Medulla oblongata (tissue), 1 donor: ENCODE data around the gene RANBP10.
"Not testable (repeated sequence)": the region's sequence is repeated elsewhere in the genome, so short reads cannot be mapped to it uniquely, and the experiment has no call there.

Experiments
- DNase-seq: peaks from one replicate; pipeline ENCODE4 v3.0.0-alpha.2; 2015; ENCODE audit errors: extremely low spot score

RANBP10 gene

GRCh38 chr16:67714522-67714921 is 91.8 kb downstream of the RANBP10 start:
- no peak for DNase-seq

DNA sequence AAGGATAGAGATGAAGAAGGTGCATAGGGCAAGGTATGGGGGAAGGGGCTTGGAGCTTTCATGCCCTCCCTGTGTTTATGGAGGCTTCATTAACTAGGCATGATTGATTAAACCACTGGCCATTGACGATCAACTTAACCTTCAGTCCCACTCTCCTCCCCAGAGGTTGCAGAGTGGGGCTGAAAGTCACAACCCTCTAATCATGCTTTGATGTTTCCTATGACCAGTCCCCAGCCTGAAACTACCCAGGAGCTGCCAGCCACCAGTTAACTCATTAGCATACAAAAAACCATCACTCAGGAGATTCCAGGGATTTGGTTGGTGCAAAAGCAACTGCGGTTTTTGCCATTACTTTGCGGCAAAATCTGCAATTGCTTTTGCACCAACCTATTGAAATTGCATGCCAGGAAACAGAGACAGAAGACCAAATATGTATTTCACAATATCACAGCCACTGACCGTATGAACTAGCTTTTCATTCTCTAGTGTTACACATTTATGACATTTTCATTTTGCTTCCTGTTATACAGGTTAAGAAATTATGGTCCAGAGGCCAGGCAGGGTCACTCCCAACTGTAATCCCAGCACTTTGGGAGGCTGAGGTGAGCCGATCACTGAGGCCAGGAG is 92.6 kb downstream of the RANBP10 start:
- DNase-seq = no peak

DNA sequence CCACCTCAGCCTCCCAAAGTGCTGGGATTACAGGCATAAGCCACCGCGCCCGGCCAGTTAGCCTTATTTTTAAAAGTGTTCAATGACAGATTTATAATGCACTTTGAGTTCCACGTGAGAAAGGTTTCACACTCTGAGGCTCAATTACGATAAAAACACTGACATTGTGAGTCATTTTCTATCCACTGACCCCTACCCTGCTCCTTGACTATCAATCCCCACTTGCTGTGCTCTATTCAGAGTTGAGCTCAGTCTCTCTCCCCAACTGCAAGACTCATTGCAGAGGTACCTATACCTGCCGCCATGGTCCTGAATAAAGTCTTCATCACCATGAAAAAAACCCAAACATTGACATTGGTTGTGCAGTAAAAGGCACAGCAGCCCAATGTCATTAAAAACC is 95.8 kb downstream of the RANBP10 start:
- no peak for DNase-seq

DNA sequence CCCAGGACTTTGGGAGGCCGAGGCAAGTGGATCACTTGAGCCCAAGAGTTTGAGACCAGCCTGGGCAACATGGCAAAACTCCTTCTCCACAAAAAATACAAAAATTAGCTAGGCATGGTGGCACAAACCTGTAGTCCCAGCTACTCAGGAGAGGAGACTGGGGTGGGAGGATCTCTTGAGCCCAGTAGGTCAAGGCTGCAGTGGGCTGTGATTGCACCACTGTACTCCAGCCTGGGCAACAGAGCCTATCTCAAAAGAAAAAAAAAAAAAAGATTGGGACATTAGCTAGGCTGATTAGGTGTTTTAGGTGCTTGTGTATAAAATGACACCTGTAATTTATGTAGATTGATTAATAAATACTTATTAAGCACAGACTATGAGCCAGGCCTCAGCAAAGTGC is 97.3 kb downstream of the RANBP10 start:
- no peak for DNase-seq

DNA sequence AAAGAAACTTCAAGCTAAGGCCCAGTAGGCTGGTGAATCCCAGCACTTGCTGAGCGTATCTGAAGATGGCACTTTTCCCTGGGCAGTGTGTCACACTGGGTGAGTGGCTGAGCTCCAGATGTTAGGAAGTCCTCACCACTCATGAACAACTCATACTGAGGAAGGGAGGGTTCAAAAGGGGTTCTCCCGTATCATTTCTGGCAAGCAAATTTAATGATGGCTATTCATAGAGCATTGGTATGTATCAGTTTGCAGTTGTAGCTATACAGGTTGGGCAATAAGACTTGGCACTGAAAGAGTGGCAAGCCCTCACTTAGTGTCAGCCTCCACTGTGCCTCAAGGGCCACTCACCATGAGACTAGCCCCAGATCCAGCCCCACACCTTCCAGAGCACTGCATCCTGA is 98.0 kb downstream of the RANBP10 start:
- no peak for DNase-seq

GRCh38 chr16:67707790-67708189 is 98.6 kb downstream of the RANBP10 start:
- DNase-seq = no peak

DNA sequence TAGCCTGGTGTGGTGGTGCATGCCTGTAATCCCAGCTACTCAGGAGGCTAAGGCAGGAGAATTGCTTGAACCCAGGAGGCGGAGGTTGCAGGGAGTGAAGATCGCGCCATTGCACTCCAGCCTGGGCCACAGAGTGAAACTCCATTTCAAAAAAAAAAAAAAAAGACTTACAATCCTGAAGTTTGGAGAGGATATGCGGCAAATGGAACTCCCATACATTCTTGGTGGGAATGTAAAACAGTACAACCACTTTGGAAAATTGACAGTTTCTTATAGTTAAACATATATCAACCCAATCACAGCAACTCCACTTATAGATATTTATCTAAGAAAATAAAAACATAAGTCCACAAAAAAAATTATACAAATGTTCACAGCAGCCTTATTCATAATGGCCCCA is 99.2 kb downstream of the RANBP10 start:
- no peak for DNase-seq

- no peak for DNase-seq
These were observed 102.2 kb downstream of the RANBP10 start for GRCh38 chr16:67704110-67704509.

GRCh38 chr16:67703626-67704025 is 102.7 kb downstream of the RANBP10 start:
- DNase-seq = no peak

DNA sequence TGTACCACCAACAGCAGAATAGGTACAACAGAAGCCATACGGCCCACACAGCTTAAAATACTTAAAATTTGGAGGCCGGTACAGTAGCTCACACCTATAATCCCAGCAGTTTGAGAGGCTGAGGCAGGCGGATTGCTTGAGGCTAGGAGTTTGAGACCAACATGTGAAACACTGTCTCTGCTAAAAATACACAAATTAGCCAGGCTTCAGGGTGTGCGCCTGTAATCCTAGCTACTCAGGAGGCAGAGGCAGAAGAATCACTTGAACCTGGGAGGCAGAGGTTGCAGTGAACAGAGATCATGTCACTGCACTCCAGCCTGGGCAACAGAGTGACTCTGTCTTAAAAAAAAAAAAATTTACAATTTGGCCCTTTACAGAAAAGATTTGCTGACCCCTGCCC is 104.2 kb downstream of the RANBP10 start:
- DNase-seq = no peak

GRCh38 chr16:67701420-67701819 is 104.9 kb downstream of the RANBP10 start:
- no peak for DNase-seq

GRCh38 chr16:67699265-67699664 is 107.1 kb downstream of the RANBP10 start:
- no peak for DNase-seq

DNA sequence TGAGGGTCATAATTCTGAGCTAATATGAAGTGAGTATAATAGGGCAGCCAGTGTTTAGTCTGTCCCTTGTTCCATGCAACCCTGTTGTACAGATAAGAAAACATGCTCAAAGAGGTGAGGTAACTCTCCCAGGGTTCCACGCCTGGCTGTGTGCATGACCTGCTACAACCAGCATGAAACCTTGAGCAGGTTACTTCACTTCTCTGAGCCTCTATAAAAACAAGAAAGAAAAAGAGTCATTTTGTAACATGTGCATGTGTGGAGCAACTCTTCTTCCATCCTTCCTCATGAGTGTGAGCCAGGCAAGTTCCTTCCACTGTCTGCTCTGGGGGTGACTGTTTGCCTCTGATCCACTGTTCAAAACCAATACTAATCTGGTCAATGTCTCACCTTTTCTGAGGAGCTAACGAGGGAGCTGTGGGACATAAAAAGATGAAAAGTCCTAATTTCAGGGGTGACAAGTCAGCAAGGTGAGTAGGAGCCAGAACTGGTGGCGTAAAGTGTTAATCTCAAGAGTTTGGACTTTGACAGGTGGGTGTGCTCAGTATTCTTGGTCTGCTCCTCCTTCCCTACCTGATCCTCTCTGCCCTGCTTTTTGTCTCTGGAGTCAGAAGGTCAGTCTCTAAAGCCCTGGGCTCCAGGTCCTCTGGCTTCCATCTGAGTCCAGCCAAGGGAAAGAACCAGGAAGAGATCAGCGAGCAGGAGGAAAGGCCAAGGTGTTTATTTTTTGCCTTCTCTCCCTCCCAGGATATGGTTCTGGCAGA is 108.8 kb downstream of the RANBP10 start:
- DNase-seq = no peak

- no peak for DNase-seq
These were observed 111.7 kb downstream of the RANBP10 start for GRCh38 chr16:67694611-67695010.

DNA sequence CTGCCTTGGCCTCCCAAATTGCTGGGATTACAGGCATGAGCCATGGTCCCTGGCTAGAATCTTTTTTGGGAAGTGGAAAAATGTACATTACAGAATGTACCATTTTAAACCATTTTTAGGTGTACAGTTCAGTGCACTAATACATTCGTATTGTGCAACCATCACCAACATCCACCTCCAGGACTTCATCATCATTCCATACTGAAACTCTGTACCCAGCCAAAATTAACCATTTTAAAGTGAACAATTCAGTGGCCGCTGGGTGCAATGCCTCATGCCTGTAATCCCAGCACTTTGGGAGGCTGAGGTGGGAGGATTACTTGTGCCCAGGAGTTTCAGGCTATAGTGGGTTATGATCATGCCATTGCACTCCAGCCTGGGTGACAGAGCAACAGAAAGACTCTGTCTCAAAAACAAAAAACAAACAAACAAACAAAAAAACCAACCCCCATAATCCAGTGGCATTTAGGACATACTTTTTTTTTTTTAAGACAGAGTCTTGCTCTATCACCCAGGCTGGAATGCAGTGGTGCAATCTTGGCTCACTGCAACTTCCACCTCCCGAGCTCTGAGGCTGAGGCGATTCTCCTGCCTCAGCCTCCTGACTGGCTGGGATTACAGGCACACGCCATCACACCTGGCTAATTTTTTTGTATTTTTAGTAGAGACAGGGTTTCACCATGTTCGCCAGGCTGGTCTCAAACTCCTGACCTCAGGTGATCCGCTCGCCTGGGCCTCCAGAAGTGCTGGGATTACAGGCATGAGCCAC is 112.7 kb downstream of the RANBP10 start:
- DNase-seq = not testable (repeated sequence)

DNA sequence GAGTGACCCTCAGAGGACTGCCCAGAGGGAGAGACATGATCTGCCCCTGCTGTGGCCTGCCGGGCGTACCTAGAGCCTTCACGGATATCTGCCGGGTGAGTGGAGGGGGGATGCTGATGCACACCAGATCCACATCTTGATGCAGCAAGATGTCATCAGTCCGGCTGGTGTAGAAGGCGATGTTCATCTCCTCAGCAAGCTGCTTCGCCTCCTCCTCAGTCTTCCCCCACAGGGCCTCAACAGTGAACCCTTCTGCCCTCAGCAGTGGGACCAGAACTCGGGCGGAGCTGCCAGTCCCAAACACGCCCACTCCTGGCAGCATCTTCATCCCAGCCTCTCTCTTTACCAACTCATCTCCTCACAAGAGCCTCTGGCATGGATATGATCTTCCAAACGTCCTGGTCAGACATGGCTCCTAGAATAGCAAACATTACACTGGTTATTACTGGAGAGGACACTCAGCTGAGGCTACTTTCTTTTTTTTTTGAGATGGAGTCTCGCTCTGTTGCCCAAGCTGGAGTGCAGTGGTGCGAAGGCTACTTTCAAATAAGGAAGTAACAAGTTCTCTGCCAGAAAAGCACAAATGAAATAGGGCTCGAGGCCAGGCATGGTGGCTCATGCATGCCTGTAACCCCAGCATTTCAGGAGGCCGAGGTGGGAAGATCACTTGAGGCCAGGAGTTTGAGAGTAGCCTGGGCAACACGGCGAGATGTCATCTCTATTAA is 120.8 kb downstream of the RANBP10 start:
- no peak for DNase-seq

DNA sequence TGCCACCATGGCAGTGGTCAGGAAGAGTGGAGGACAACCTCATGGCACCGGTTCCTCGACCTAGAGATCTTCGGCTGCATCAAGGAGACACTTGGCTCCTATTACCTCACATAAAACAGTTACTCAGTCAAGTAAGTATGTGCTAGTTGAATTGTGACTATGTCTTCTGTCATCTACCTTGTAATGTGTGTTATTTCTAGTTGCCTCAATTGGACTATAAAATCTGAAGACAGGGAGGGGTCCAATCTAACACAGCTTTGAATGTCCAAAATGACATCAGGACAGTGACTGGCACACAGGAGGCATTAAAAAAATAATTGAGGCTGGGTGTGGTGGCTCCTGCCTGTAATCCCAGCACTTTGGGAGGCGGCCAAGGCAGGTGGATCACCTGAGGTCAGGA is 122.6 kb downstream of the RANBP10 start:
- no peak for DNase-seq

- no peak for DNase-seq
These were observed 126.1 kb downstream of the RANBP10 start for GRCh38 chr16:67679935-67680897.

GRCh38 chr16:67678354-67679023 is 127.9 kb downstream of the RANBP10 start:
- no peak for DNase-seq

- no peak for DNase-seq
These were observed 128.6 kb downstream of the RANBP10 start for GRCh38 chr16:67677712-67678111.
